Hindlimb muscle (tissue), 1 donor: ENCODE data around the gene JAK2. TPM values are rescaled to one million over a fixed set of nuclear protein-coding genes. Genes with fewer than 3 reads are reported as not detected.
"Not testable (repeated sequence)": the region's sequence is repeated elsewhere in the genome, so short reads cannot be mapped to it uniquely, and the experiment has no call there.

ENCODE experiments used
- DNase-seq: peaks from one replicate; pipeline ENCODE4 v3.0.0-alpha.2; 2013
- polyA plus RNA-seq: library from polyadenylated mRNA; unstranded; fragments of 120-200 nt; gene quantifications from one replicate; pipeline ENCODE4 v1.2.1, GENCODE V29; 2013; ENCODE audit not compliant: insufficient read length

The JAK2 gene
- polyA plus RNA-seq, result 12.3 TPM

GRCh38 chr9:4984621-4985385 is at the start of gene JAK2:
Gene JAK2, plus strand, starts transcription at chr9:4985272. Its CDS starts 36,716 bp downstream, at chr9:5021988.
- DNase-seq, result peak; percentile 92

- DNase-seq, result no peak
Observed at GRCh38 chr9:4936277-4936676, 48.8 kb upstream of the JAK2 start.

GRCh38 chr9:4936823-4937222 is 48.2 kb upstream of the JAK2 start:
- DNase-seq, result no peak

GRCh38 chr9:4937446-4937845 is 47.6 kb upstream of the JAK2 start:
- DNase-seq, result no peak

GRCh38 chr9:4938496-4938895 is 46.6 kb upstream of the JAK2 start:
- no peak for DNase-seq

- DNase-seq, result no peak
Observed at GRCh38 chr9:4939118-4939561, 45.9 kb upstream of the JAK2 start.

GRCh38 chr9:4942042-4942691 is 42.9 kb upstream of the JAK2 start:
- not testable (repeated sequence) for DNase-seq

- no peak for DNase-seq
Observed at GRCh38 chr9:4943346-4943745, 41.7 kb upstream of the JAK2 start.

- not testable (repeated sequence) for DNase-seq
Observed at GRCh38 chr9:4944431-4945211, 40.5 kb upstream of the JAK2 start.

- DNase-seq, result no peak
Observed at GRCh38 chr9:4946937-4947336, 38.1 kb upstream of the JAK2 start.

GRCh38 chr9:4955836-4956235 is 29.2 kb upstream of the JAK2 start:
- no peak for DNase-seq

GRCh38 chr9:4959031-4959430 is 26.0 kb upstream of the JAK2 start:
- no peak for DNase-seq

- no peak for DNase-seq
Observed at GRCh38 chr9:4962085-4962484, 23.0 kb upstream of the JAK2 start.

- DNase-seq, result no peak
Observed at GRCh38 chr9:4964540-4964939, 20.5 kb upstream of the JAK2 start.

- no peak for DNase-seq
Observed at GRCh38 chr9:4965174-4965821, 19.8 kb upstream of the JAK2 start.

- no peak for DNase-seq
Observed at GRCh38 chr9:4967523-4967922, 17.5 kb upstream of the JAK2 start.

- no peak for DNase-seq
Observed at GRCh38 chr9:4969130-4969529, 15.9 kb upstream of the JAK2 start.

- DNase-seq, result no peak
Observed at GRCh38 chr9:4970970-4971641, 14.0 kb upstream of the JAK2 start.

GRCh38 chr9:4973246-4973645 is 11.8 kb upstream of the JAK2 start:
- DNase-seq, result no peak

- DNase-seq, result no peak
Observed at GRCh38 chr9:4973902-4974301, 11.2 kb upstream of the JAK2 start.

GRCh38 chr9:4979239-4979638 is 5.8 kb upstream of the JAK2 start:
- no peak for DNase-seq

- DNase-seq, result no peak
Observed at GRCh38 chr9:4980086-4980727, 4.9 kb upstream of the JAK2 start.
